Fibroblast of skin of left biceps (primary cell): ENCODE results near the gene SERPINB5.
"Not testable (repeated sequence)": the region's sequence is repeated elsewhere in the genome, so short reads cannot be mapped to it uniquely, and the experiment has no call there.

Experiments
- DNase-seq, 2 experiments: peaks; one replicate each; pipeline ENCODE4 v3.0.0-alpha.2; 2013; ENCODE audit warnings: low read depth in 2 of 2

Gene SERPINB5

GRCh38 chr18:63476668-63477067 is at the start of gene SERPINB5:
Gene SERPINB5 (plus strand): TSS chr18:63476958. CDS start chr18:63484429, 7,471 bp downstream.
- DNase-seq: no peak

- no peak for DNase-seq
These were observed 49.2 kb upstream of the SERPINB5 start for GRCh38 chr18:63427558-63427957.

- DNase-seq: no peak
These were observed 46.2 kb upstream of the SERPINB5 start for GRCh38 chr18:63430526-63430925.

- DNase-seq: no peak
These were observed 45.6 kb upstream of the SERPINB5 start for GRCh38 chr18:63431180-63431579.

- DNase-seq: no peak
These were observed 43.4 kb upstream of the SERPINB5 start for GRCh38 chr18:63433334-63433866.

- no peak for DNase-seq
These were observed 38.6 kb upstream of the SERPINB5 start for GRCh38 chr18:63438181-63438580.

- DNase-seq: no peak
These were observed 37.4 kb upstream of the SERPINB5 start for GRCh38 chr18:63439334-63439733.

GRCh38 chr18:63440219-63440618 is 36.5 kb upstream of the SERPINB5 start:
- DNase-seq: no peak

- no peak for DNase-seq
These were observed 35.9 kb upstream of the SERPINB5 start for GRCh38 chr18:63440881-63441280.

- no peak for DNase-seq
These were observed 32.9 kb upstream of the SERPINB5 start for GRCh38 chr18:63443829-63444228.

GRCh38 chr18:63444580-63444979 is 32.2 kb upstream of the SERPINB5 start:
- peak; percentile 80 to 86 for DNase-seq

GRCh38 chr18:63445037-63445436 is 31.7 kb upstream of the SERPINB5 start:
- no peak for DNase-seq

GRCh38 chr18:63446266-63446665 is 30.5 kb upstream of the SERPINB5 start:
- DNase-seq: no peak

GRCh38 chr18:63447066-63447465 is 29.7 kb upstream of the SERPINB5 start:
- no peak for DNase-seq

GRCh38 chr18:63449426-63449825 is 27.3 kb upstream of the SERPINB5 start:
- DNase-seq: no peak

- peak; percentile 2 to 10 for DNase-seq
These were observed 24.7 kb upstream of the SERPINB5 start for GRCh38 chr18:63451799-63452660.

GRCh38 chr18:63452751-63453150 is 24.0 kb upstream of the SERPINB5 start:
- DNase-seq: not testable (repeated sequence)

GRCh38 chr18:63454497-63454896 is 22.3 kb upstream of the SERPINB5 start:
- DNase-seq: no peak

- no peak for DNase-seq
These were observed 18.8 kb upstream of the SERPINB5 start for GRCh38 chr18:63457977-63458376.

- no peak for DNase-seq
These were observed 16.3 kb upstream of the SERPINB5 start for GRCh38 chr18:63460414-63460813.

GRCh38 chr18:63464434-63464833 is 12.3 kb upstream of the SERPINB5 start:
- no peak for DNase-seq

GRCh38 chr18:63465059-63465458 is 11.7 kb upstream of the SERPINB5 start:
- DNase-seq: no peak

- DNase-seq: no peak
These were observed 9.1 kb upstream of the SERPINB5 start for GRCh38 chr18:63467699-63468098.
